ENCODE data around the gene SETDB2. TPM values are rescaled to one million over a fixed set of nuclear protein-coding genes. Genes with fewer than 3 reads are reported as not detected.

Gene SETDB2
- total and polyA plus RNA-seq, 2 donors (not counting 3 experiments of a cell fraction or from before 2014, with no cell fraction given), result 1.5 to 5.6 TPM

DNA sequence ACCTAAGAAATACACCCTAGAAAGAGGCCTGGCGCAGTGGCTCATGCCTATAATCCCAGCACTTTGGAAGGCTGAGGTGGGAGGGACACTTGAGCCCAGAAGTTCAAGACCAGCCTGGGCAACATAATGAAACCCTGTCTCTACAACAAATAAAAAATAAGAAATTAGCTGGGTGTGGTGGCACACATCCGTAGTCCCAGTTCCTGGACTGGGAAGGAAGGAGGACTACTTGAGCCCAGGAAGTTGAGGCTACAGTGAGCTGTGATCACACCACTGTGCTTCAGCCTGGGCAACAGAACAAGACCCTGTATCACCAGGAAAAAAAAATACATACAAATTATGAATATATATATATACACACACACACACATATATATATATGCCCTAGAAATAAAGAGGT lies 94.3 kb downstream of the SETDB2 start:
- intact Hi-C loops (cut with micrococcal nuclease), result no loop called here

DNA sequence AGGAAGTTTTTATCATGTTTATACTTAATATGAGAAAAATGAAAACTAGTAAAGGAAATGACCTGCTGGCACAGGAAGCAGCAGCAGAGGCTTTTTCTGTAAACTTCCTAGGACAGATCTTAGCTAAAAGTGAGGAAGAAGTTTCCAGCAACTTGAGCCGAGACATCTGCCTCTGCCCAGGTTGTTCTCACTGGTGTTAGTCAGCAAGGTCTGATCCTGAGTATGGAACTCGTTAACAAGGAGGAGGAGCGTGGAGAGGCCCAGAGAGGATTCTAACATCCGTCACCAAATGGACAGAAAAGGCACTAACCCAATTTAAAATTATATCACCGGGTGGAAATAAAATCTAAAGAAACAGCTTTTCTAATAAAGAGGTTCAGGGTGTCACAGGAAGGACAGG lies 95.2 kb downstream of the SETDB2 start:
- FAIRE-seq (peak; percentile 37), DNase-seq (ENCODE audit: low read depth, low spot score) (peak; percentile 46)
- no peak overlapping the region for H3K27ac ChIP-seq (ENCODE audit: insufficient read depth, low read depth, low read length)
- H3K36me3 ChIP-seq (ENCODE audit: control insufficient read depth in 2 of 2, extremely low read depth in 1 of 2, insufficient read depth in 2 of 2, low read length in 2 of 2), result peaks cover 0 to 4% of the 10 kb centered on the region in 2 experiments
- no TSS peak for BruUV-seq (replicated peaks)
- CTCF ChIA-PET, result interaction anchor here (0.6 to 1.4 kb wide), 3 partner anchors 44 to 68 kb away, joined by 3 to 5 read pairs (median 3); partner anchors contain the start of gene PHF11
- H3K9me1 ChIP-seq (replicated peaks; ENCODE audit: control insufficient read depth, extremely low read depth, insufficient read depth, low read length), result no peaks in the 10 kb centered on the region
- H4K20me1 ChIP-seq (replicated peaks; ENCODE audit: control insufficient read depth, extremely low read depth, insufficient read depth, low read length), result no peaks in the 10 kb centered on the region
- no peaks in the 10 kb centered on the region for H3K79me2 ChIP-seq (ENCODE audit: control insufficient read depth, insufficient read depth, low read length)
- H3K4me1 ChIP-seq (ENCODE audit: control insufficient read depth, extremely low read depth, insufficient read depth, low read length), result peaks cover 17% of the 10 kb centered on the region
- TF ChIP-seq GATA2 (IDR thresholded peaks at IDR 0.05; ENCODE audit: insufficient read depth, insufficient read length, low read depth, low read length) (no peak), MYC (IDR thresholded peaks at IDR 0.05; ENCODE audit: low read depth, low read length) (no peak), FOS (IDR thresholded peaks at IDR 0.05; ENCODE audit: borderline replicate concordance, insufficient read depth, low read length) (no peak)
- TF ChIP-seq, protein P1, sequence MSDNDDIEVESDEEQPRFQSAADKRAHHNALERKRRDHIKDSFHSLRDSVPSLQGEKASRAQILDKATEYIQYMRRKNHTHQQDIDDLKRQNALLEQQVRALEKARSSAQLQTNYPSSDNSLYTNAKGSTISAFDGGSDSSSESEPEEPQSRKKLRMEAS (IDR thresholded peaks at IDR 0.05; ENCODE audit: insufficient read depth, insufficient read length), result no peak
- TF ChIP-seq, protein P2, sequence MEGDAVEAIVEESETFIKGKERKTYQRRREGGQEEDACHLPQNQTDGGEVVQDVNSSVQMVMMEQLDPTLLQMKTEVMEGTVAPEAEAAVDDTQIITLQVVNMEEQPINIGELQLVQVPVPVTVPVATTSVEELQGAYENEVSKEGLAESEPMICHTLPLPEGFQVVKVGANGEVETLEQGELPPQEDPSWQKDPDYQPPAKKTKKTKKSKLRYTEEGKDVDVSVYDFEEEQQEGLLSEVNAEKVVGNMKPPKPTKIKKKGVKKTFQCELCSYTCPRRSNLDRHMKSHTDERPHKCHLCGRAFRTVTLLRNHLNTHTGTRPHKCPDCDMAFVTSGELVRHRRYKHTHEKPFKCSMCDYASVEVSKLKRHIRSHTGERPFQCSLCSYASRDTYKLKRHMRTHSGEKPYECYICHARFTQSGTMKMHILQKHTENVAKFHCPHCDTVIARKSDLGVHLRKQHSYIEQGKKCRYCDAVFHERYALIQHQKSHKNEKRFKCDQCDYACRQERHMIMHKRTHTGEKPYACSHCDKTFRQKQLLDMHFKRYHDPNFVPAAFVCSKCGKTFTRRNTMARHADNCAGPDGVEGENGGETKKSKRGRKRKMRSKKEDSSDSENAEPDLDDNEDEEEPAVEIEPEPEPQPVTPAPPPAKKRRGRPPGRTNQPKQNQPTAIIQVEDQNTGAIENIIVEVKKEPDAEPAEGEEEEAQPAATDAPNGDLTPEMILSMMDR (IDR thresholded peaks at IDR 0.05; ENCODE audit: extremely low read depth in 1 of 2, insufficient read depth in 1 of 2, low read depth in 1 of 2, low read length in 2 of 2), result no peak
- intact Hi-C loops (cut with micrococcal nuclease) (no loop called here), dilution Hi-C loops (cut with MboI; ENCODE audit: extremely low pct_ligation_motif_present, low sequenced_read_pairs) (no loop called here)
- no peak overlapping the region for H3K9ac ChIP-seq (replicated peaks; ENCODE audit: extremely low read depth, insufficient read depth, low read length)
- H3K4me3 ChIP-seq (replicated peaks in 1 of 3; ENCODE audit: insufficient read depth in 1 of 3, low read depth in 1 of 3, low read length in 3 of 3), result no peak overlapping the region
- no peaks in the 10 kb centered on the region for H3K27me3 ChIP-seq (ENCODE audit: control insufficient read depth in 2 of 2, insufficient read depth in 2 of 2, low read length in 2 of 2)
- H3K4me2 ChIP-seq (ENCODE audit: insufficient read depth, low read length), result no peak overlapping the region
- no peaks in the 10 kb centered on the region for H3K9me3 ChIP-seq (replicated peaks; ENCODE audit: control insufficient read depth, insufficient read depth, low read length)
- no peak overlapping the region for H2AFZ ChIP-seq (ENCODE audit: low read depth, low read length)
- POLR2A ChIA-PET, result interaction anchor here (0.6 to 0.9 kb wide), 2 partner anchors 10 to 275 kb away, joined by 4 read pairs; no protein-coding TSS in a partner anchor

More for the DNA sequence above, 94.3 kb downstream of the SETDB2 start:
- no peak for DNase-seq (ENCODE audit: low read depth, low spot score)
- H3K9me3 ChIP-seq (replicated peaks; ENCODE audit: control insufficient read depth, insufficient read depth, low read length), result no peaks in the 10 kb centered on the region
- ChIA-PET CTCF (interaction anchor here (0.8 to 1.2 kb wide), 2 partner anchors 21 to 45 kb away, joined by 3 read pairs; no protein-coding TSS in a partner anchor), POLR2A (no interaction called here)
- H3K9ac ChIP-seq (replicated peaks; ENCODE audit: extremely low read depth, insufficient read depth, low read length), result no peak overlapping the region
- H3K4me1 ChIP-seq (ENCODE audit: control insufficient read depth, extremely low read depth, insufficient read depth, low read length), result peaks cover 17% of the 10 kb centered on the region
- dilution Hi-C loops (cut with MboI; ENCODE audit: extremely low pct_ligation_motif_present, low sequenced_read_pairs), result no loop called here
- no peak for FAIRE-seq
- no peak overlapping the region for H3K27ac ChIP-seq (ENCODE audit: insufficient read depth, low read depth, low read length)
- H3K36me3 ChIP-seq (ENCODE audit: control insufficient read depth in 2 of 2, extremely low read depth in 1 of 2, insufficient read depth in 2 of 2, low read length in 2 of 2), result peaks cover 0 to 5% of the 10 kb centered on the region in 2 experiments
- no peaks in the 10 kb centered on the region for H3K79me2 ChIP-seq (ENCODE audit: control insufficient read depth, insufficient read depth, low read length)
- no peaks in the 10 kb centered on the region for H3K27me3 ChIP-seq (ENCODE audit: control insufficient read depth in 2 of 2, insufficient read depth in 2 of 2, low read length in 2 of 2)
- H2AFZ ChIP-seq (ENCODE audit: low read depth, low read length), result no peak overlapping the region
- no peak overlapping the region for H3K4me2 ChIP-seq (ENCODE audit: insufficient read depth, low read length)
- no peak for TF ChIP-seq MYC (IDR thresholded peaks at IDR 0.05; ENCODE audit: low read depth, low read length)
- H3K4me3 ChIP-seq (replicated peaks in 1 of 3; ENCODE audit: insufficient read depth in 1 of 3, low read depth in 1 of 3, low read length in 3 of 3), result no peak overlapping the region
- H4K20me1 ChIP-seq (replicated peaks; ENCODE audit: control insufficient read depth, extremely low read depth, insufficient read depth, low read length), result no peaks in the 10 kb centered on the region
- H3K9me1 ChIP-seq (replicated peaks; ENCODE audit: control insufficient read depth, extremely low read depth, insufficient read depth, low read length), result no peaks in the 10 kb centered on the region
- no TSS peak for BruUV-seq (replicated peaks)
